Adrenal gland (tissue), 5 donors: ENCODE measurements around the gene UBL7.

ENCODE experiments used
- CTCF ChIP-seq, 6 experiments: fragments of 450-650 bp in 4 of 6; fragments of 200-600 bp in 2 of 6; sonication (generic) in 1 of 6; IDR thresholded peaks; 1 replicate in 5 of 6; 2 replicates in 1 of 6; pipeline versions ENCODE4 v1.5.1 to v1.8.0; 2016 to 2021; ENCODE audit warnings: antibody characterized with exemption in 6 of 6, mild to moderate bottlenecking in 2 of 6, moderate library complexity in 1 of 6
- POLR2A ChIP-seq, 2 donors: fragments of 450-650 bp; IDR thresholded peaks; one replicate each; pipeline ENCODE4 v1.6.1; 2017; ENCODE audit warnings: antibody characterized with exemption in 2 of 2, mild to moderate bottlenecking in 2 of 2, moderate library complexity in 1 of 2
- donor health status: DM: no; HTN: no; CAD: no.

- TF ChIP-seq CTCF (IDR thresholded peaks at IDR 0.05), result no peak
- no peak for TF ChIP-seq POLR2A (IDR thresholded peaks at IDR 0.05)
Observed at GRCh38 chr15:74426404-74427281, 34.3 kb downstream of the UBL7 start.
